ENCODE data around the gene ANAPC2.
A peak's percentile ranks its signal among the peaks of the same experiment; 100 is the strongest.

ANAPC2 gene

GRCh38 chr9:137214620-137215019, 26.3 kb upstream of the ANAPC2 start:
- DNase-seq (ENCODE audit: low spot score): no peak

- no peak for DNase-seq (ENCODE audit: low spot score)
These were observed 25.1 kb upstream of the ANAPC2 start for GRCh38 chr9:137213160-137214060.

- no peak for DNase-seq (ENCODE audit: low spot score)
These were observed 24.2 kb upstream of the ANAPC2 start for GRCh38 chr9:137212520-137212919.

GRCh38 chr9:137211532-137211931, 23.2 kb upstream of the ANAPC2 start:
- DNase-seq (ENCODE audit: low spot score): no peak

- DNase-seq (ENCODE audit: low spot score): no peak
These were observed 18.2 kb upstream of the ANAPC2 start for GRCh38 chr9:137206602-137207001.

GRCh38 chr9:137205126-137206069, 17.0 kb upstream of the ANAPC2 start, which contains the start of the genes NDOR1 and TMEM203:
Gene NDOR1, plus strand, starts transcription at chr9:137205700. Its CDS starts 78 bp downstream, at chr9:137205778.
Gene TMEM203, minus strand, starts transcription at chr9:137205648. Its CDS starts 234 bp downstream, at chr9:137205414.
- DNase-seq (ENCODE audit: low spot score): peak; percentile 63

GRCh38 chr9:137204731-137205125, 16.4 kb upstream of the ANAPC2 start:
- DNase-seq (ENCODE audit: low spot score): no peak

GRCh38 chr9:137202966-137203365, 14.6 kb upstream of the ANAPC2 start:
- no peak for DNase-seq (ENCODE audit: low spot score)

- DNase-seq (ENCODE audit: low spot score): no peak
These were observed 13.0 kb upstream of the ANAPC2 start for GRCh38 chr9:137201205-137201868.

GRCh38 chr9:137200311-137201204, 12.2 kb upstream of the ANAPC2 start, which contains the start of gene TPRN:
Gene TPRN, minus strand, starts transcription at chr9:137200741. Its CDS starts 30 bp downstream, at chr9:137200711.
- DNase-seq (ENCODE audit: low spot score): peak; percentile 97

GRCh38 chr9:137199411-137200121, 11.2 kb upstream of the ANAPC2 start:
- no peak for DNase-seq (ENCODE audit: low spot score)

GRCh38 chr9:137198902-137199283, 10.5 kb upstream of the ANAPC2 start:
- no peak for DNase-seq (ENCODE audit: low spot score)

GRCh38 chr9:137198051-137198901, 9.9 kb upstream of the ANAPC2 start:
- no peak for DNase-seq (ENCODE audit: low spot score)

- no peak for DNase-seq (ENCODE audit: low spot score)
These were observed 7.3 kb upstream of the ANAPC2 start for GRCh38 chr9:137195525-137196220.

GRCh38 chr9:137194909-137195308, 6.5 kb upstream of the ANAPC2 start:
- DNase-seq (ENCODE audit: low spot score): no peak

- no peak for DNase-seq (ENCODE audit: low spot score)
These were observed 6.0 kb upstream of the ANAPC2 start for GRCh38 chr9:137194388-137194787.

GRCh38 chr9:137193771-137194170, 5.4 kb upstream of the ANAPC2 start:
- DNase-seq (ENCODE audit: low spot score): no peak

- DNase-seq (ENCODE audit: low spot score): no peak
These were observed 4.5 kb upstream of the ANAPC2 start for GRCh38 chr9:137192859-137193258.

- no peak for DNase-seq (ENCODE audit: low spot score)
These were observed 4.1 kb upstream of the ANAPC2 start for GRCh38 chr9:137192448-137192780.
